RKO (cell line): Measurements from ENCODE around the gene AMY1A.
"Not testable (repeated sequence)": the region's sequence is repeated elsewhere in the genome, so short reads cannot be mapped to it uniquely, and the experiment has no call there.

ENCODE experiments used
- DNase-seq: peaks from one replicate; pipeline ENCODE4 v3.0.0-alpha.2; 2016; ENCODE audit warnings: low spot score

The AMY1A gene

GRCh38 chr1:103655460-103655859, at the start of gene AMY1A:
Gene AMY1A (plus strand): TSS chr1:103655760. CDS start chr1:103656331, 571 bp downstream.
- DNase-seq: not testable (repeated sequence)

DNA sequence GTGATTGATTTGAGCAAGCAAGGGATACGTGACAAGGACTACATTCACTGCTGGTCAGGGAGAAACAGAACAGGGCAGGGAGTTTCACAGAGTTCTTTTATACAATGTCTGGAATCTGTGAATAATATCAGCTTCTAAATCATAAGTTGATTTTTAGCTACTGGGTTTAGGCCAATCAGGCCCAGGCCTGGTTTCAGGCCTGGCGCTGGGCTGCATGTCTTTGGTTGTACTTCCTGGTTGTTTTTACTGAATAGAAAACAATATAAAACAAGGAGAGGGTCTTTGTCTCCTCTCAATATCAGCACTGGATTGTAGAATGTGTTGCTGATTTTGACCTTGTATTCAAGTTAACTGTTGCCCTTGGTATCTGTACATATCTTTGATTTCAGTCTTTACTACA, 39.2 kb upstream of the AMY1A start:
- DNase-seq: no peak

DNA sequence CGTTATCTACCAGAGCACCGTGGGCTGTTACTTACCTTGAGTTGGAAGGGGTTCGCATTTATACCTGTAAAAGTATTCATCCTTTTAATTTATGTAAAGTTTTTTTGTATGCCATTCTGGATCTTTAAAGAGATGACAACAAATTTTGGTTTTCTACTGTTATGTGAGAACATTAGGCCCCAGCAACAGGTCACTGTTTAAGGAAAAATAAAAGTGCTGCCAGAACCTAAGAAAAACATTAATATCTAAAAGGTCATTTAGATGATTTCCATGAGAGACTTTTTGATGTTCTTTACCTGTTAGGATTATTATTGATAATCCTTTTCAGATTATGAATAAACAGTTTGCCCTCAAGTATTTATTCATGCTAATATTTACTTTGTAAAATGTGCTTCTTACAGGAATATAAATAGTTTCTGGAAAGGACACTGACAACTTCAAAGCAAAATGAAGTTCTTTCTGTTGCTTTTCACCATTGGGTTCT, 38.5 kb upstream of the AMY1A start, which contains the start of gene AMY2A:
TSS of gene AMY2A (plus strand) at position 434 of the 484 bp plus-strand sequence. CDS start at position 448, 14 bp downstream.
- DNase-seq: not testable (repeated sequence)

DNA sequence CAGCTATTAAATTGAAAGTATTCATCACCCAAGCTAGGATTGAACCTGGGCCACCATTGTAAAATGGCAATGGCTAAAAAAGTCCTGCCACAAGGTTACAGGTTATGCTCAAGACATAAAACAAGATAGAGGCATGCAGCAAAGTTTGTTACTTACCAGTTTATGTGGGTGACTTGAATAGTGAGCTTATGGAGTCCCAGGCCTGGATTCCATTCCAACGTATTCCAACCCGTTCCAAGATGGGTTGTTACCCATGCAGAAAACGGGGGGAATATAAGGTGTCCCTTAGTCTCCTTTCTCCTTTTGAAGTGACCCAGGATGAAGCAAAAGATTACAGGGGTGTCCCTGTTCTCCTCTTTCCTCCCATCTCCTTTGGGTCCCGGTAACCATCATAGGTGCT, 28.1 kb upstream of the AMY1A start:
- not testable (repeated sequence) for DNase-seq

- DNase-seq: not testable (repeated sequence)
Measured at GRCh38 chr1:103641194-103641593, 14.4 kb upstream of the AMY1A start.

- DNase-seq: not testable (repeated sequence)
Measured at GRCh38 chr1:103643908-103644307, 11.7 kb upstream of the AMY1A start.

DNA sequence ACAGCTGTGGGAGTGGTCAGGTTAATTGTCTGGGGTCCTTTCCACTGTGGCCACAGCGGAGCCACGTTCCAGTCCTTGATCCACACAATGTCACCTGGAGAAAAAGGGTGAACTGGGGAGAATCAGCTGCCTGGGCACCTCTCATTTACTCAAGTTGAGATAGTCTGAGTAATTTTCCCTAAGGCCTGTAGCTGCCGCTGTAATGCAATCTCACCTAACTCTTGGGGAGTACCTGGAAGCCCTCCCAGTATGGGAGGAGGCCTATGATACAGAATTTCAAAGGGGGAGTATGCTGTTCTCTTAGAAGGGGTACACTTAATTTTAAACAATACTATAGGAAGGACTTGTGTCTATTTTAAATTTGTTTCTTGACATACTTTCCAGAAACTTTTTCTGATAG, 5.3 kb upstream of the AMY1A start:
- not testable (repeated sequence) for DNase-seq

DNA sequence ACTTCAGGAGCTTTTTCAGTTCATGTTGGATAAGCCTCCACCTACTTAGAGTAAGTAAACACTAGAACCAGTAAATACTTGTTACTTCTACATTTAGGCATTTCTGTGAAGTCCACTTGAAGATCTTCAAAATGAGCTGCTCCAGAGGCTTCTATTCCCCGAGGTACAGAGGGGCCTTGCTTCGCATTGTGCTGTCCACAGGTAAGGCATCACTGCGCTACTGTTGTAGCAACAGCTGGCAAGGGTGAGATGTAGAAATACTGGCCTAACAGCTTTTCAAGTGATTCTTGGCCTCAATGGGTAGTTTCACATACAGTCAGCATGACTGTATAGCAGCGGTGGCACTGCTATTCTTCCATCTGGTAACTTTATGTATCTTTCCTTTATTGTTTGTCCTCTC, 4.7 kb upstream of the AMY1A start:
- not testable (repeated sequence) for DNase-seq

- DNase-seq: not testable (repeated sequence)
Measured at GRCh38 chr1:103654133-103654532, 1.4 kb upstream of the AMY1A start.

DNA sequence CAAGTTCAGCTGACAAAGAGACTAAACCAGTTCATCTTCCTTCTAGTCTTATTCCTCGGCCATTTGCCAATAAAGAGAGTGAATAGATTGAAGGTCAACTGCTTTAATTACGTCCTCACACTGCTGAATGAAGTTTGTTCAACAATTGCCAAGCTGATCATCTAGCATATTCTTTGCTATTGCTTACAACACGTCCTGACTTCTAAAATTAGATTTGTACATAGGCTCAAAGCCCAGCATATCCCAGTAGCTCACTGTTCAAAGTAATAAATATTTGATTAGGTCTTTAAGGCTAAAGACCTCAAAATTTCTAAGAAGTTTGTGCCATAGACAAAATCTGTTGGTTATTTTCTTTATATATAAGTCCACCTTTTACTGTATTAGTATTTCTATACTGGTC, 20.8 kb downstream of the AMY1A start:
- not testable (repeated sequence) for DNase-seq

GRCh38 chr1:103696110-103696509, 40.5 kb downstream of the AMY1A start, which contains the start of gene AMY1B:
Gene AMY1B (minus strand): TSS chr1:103696210. CDS start chr1:103695639, 571 bp downstream.
- not testable (repeated sequence) for DNase-seq

DNA sequence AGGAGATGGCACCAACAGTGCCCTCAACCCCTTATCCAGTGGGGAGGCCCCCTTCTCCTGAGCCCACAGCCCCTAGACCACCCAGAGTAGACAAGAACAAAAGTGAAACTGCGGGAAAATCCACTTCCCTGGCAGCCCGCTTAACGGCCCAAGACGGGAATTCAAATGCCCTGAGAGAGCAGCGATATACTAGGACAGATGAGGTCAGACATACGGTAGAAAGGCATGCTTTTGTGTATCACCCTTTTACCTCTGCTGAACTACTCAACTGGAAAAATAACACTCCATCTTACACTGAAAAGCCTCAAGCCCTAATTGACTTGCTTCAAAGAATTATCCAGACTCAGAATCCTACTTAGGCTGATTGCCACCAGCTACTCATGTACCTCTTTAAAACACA, 41.9 kb downstream of the AMY1A start:
- DNase-seq: not testable (repeated sequence)

GRCh38 chr1:103700669-103701068, 45.1 kb downstream of the AMY1A start:
- DNase-seq: not testable (repeated sequence)

GRCh38 chr1:103701256-103701655, 45.7 kb downstream of the AMY1A start:
- not testable (repeated sequence) for DNase-seq

DNA sequence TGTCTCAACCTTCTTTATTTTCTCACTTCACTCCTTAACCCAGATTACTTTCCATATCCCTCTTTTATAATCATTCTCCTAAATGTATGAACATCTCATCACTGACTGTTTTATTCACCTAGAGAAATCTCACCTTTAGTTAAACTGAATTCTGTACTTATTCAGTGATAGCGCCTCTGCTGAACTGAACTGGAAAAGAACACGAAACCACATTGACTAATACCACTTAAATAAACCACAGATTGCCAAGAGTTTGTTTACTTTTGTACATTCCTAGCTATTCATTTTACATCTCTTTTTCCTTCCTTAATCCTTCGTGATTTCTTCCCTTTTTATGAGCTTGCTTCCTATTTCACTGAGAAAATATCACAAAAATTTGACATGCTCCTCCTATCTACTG, 52.1 kb downstream of the AMY1A start:
- not testable (repeated sequence) for DNase-seq

- not testable (repeated sequence) for DNase-seq
Measured at GRCh38 chr1:103710381-103710780, 54.8 kb downstream of the AMY1A start.
